HepG2 (cell line): ENCODE measurements around the gene JAK1. TPM values are rescaled to one million over a fixed set of nuclear protein-coding genes. Genes with fewer than 3 reads are reported as not detected.
A peak's percentile ranks its signal among the peaks of the same experiment; 100 is the strongest.

Source experiments
- ATF7 ChIP-seq, 2 experiments: fragments of 450-650 bp in 1 of 2; sonication (generic) in 1 of 2; formaldehyde crosslinking in 1 of 2; IDR thresholded peaks; 2 replicates each; pipeline versions ENCODE4 v1.4.0 to v1.6.1; 2016 to 2020; ENCODE audit warnings: antibody characterized with exemption in 1 of 2, mild to moderate bottlenecking in 1 of 2, missing genetic modification reagents in 1 of 2
- BRD4 ChIP-seq: sonication (generic); formaldehyde crosslinking; IDR thresholded peaks from 2 replicates; pipeline ENCODE4 v1.4.0; 2020; ENCODE audit warnings: missing genetic modification reagents
- LBX2 ChIP-seq: sonication (generic); formaldehyde crosslinking; IDR thresholded peaks from 2 replicates; pipeline ENCODE4 v1.5.0; 2020; ENCODE audit warnings: missing genetic modification reagents, mild to moderate bottlenecking, borderline replicate concordance
- MYPOP ChIP-seq: sonication (generic); formaldehyde crosslinking; IDR thresholded peaks from 2 replicates; pipeline ENCODE4 v1.8.1; 2023; ENCODE audit warnings: mild to moderate bottlenecking, moderate library complexity, missing genetic modification reagents
- RAD21 ChIP-seq: fragments of 450-650 bp; formaldehyde crosslinking; IDR thresholded peaks from 2 replicates; pipeline ENCODE4 v1.5.0; 2020; ENCODE audit warnings: mild to moderate bottlenecking
- RFX5 ChIP-seq: IDR thresholded peaks from 2 replicates; pipeline ENCODE4 v1.6.1; 2011; ENCODE audit warnings: low read depth, low read length, improper control_type of control experiment
- SOX13 ChIP-seq, 3 experiments: fragments of 450-650 bp in 1 of 3; sonication (generic) in 1 of 3; formaldehyde crosslinking in 1 of 3; IDR thresholded peaks in 2 of 3; conservative IDR thresholded peaks in 1 of 3; 2 replicates each; pipeline versions ENCODE4 v1.5.0 to v1.6.1; 2016 to 2020; ENCODE audit warnings: antibody characterized with exemption in 1 of 3, mild to moderate bottlenecking in 1 of 3, missing compliant biosample characterization in 1 of 3, missing genetic modification reagents in 1 of 3, moderate library complexity in 1 of 3
- ZBTB33 ChIP-seq: sonication (generic); formaldehyde crosslinking; IDR thresholded peaks from 2 replicates; pipeline ENCODE4 v1.4.0; 2020; ENCODE audit warnings: missing genetic modification reagents
- ZNF225 ChIP-seq: sonication (generic); formaldehyde crosslinking; IDR thresholded peaks from 2 replicates; pipeline ENCODE4 v1.4.0; 2020; ENCODE audit warnings: mild to moderate bottlenecking, missing genetic modification reagents
- ZNF276 ChIP-seq: sonication (generic); formaldehyde crosslinking; IDR thresholded peaks from 2 replicates; pipeline ENCODE4 v1.4.0; 2020; ENCODE audit warnings: mild to moderate bottlenecking, low read depth, missing genetic modification reagents
- ZNF331 ChIP-seq: sonication (generic); formaldehyde crosslinking; IDR thresholded peaks from 2 replicates; pipeline ENCODE4 v1.4.0; 2020; ENCODE audit warnings: missing genetic modification reagents
- ZNF552 ChIP-seq: sonication (generic); formaldehyde crosslinking; IDR thresholded peaks from 2 replicates; pipeline ENCODE4 v1.9.0; 2022; ENCODE audit warnings: missing genetic modification reagents, mild to moderate bottlenecking, borderline replicate concordance
- ZNF580 ChIP-seq: IDR thresholded peaks from 2 replicates; pipeline ENCODE4 v1.6.1; 2016; ENCODE audit warnings: low read depth, borderline replicate concordance
- ZNF597 ChIP-seq: sonication (generic); formaldehyde crosslinking; IDR thresholded peaks from 2 replicates; pipeline ENCODE4 v1.5.0; 2020; ENCODE audit warnings: missing genetic modification reagents
- ZNF768 ChIP-seq: sonication (generic); formaldehyde crosslinking; IDR thresholded peaks from 2 replicates; pipeline ENCODE4 v1.4.0; 2020; ENCODE audit warnings: missing genetic modification reagents
- ZNF773 ChIP-seq: sonication (generic); formaldehyde crosslinking; IDR thresholded peaks from 2 replicates; pipeline ENCODE4 v1.4.0; 2020; ENCODE audit warnings: missing genetic modification reagents, borderline replicate concordance
- ZNF781 ChIP-seq: sonication (generic); formaldehyde crosslinking; IDR thresholded peaks from 2 replicates; pipeline ENCODE4 v1.5.1; 2020; ENCODE audit warnings: borderline replicate concordance, mild to moderate bottlenecking, missing genetic modification reagents; ENCODE audit errors: not compliant biosample characterization
- ZNF816 ChIP-seq: sonication (generic); formaldehyde crosslinking; IDR thresholded peaks from 2 replicates; pipeline ENCODE4 v1.8.0; 2022; ENCODE audit warnings: missing genetic modification reagents, mild to moderate bottlenecking, borderline replicate concordance
- polyA plus RNA-seq, 8 experiments: library from polyadenylated mRNA; depleted of rRNA in 3 of 8; stranded (reverse) in 7 of 8; unstranded in 1 of 8; fragments of >200 nt; fragmentation: Illumina TruSeq in 4 of 8; extraction: Trizol in 4 of 8; gene quantifications; 2 replicates each; pipeline versions ENCODE4 v1.2.1 to v1.2.3, GENCODE V29; 2011 to 2016; ENCODE audit warnings: low read depth in 4 of 8, missing spikeins in 1 of 8, mixed read lengths in 1 of 8; ENCODE audit not compliant: insufficient read depth in 1 of 8
- total RNA-seq, 5 experiments: library from RNA; depleted of rRNA; stranded (reverse); fragments of >200 nt; fragmentation: Illumina TruSeq; extraction: Trizol; gene quantifications; 2 replicates each; pipeline ENCODE4 v1.2.3, GENCODE V29; 2016; ENCODE audit warnings: low read depth in 1 of 5

Gene JAK1
- total and polyA plus RNA-seq, 2 of the 13 experiments (the other 11 are each of a cell fraction or from before 2014, with no cell fraction given): 23.9 to 42.4 TPM

GRCh38 chr1:64986903-64987871 is 20.8 kb upstream of the JAK1 start (continued):
- TF ChIP-seq ZNF276 (no peak), LBX2 (CRISPR knock-in tag) (no peak), ZNF597 (no peak), ZNF781 (no peak), BRD4 (CRISPR knock-in tag) (no peak), ZNF768 (CRISPR knock-in tag) (no peak), ZNF225 (no peak), ATF7 (IDR thresholded peaks at IDR 0.05) (peak; percentile 87), ATF7 (CRISPR knock-in tag; IDR thresholded peaks at IDR 0.05) (no peak; the same call in 1 of the 2 replicates), MYPOP (CRISPR knock-in tag) (peak; percentile 56; the same call in 1 of the 2 replicates), ZBTB33 (CRISPR knock-in tag) (peak; percentile 22; the same call in 1 of the 2 replicates), RAD21 (no peak), RFX5 (peak; percentile 92), SOX13 (IDR thresholded peaks at IDR 0.05) (peak; percentile 96), SOX13 (CRISPR knock-in tag; conservative IDR thresholded peaks at IDR 0.05 in 1 of 2, IDR thresholded peaks at IDR 0.05 in 1 of 2) (peak in 1 of 2 experiments; percentile 100; a peak in 2 of 4 replicates), ZNF816 (CRISPR knock-in tag) (no peak), ZNF580 (CRISPR knock-in tag) (no peak), ZNF773 (CRISPR knock-in tag) (no peak), ZNF552 (CRISPR knock-in tag) (no peak), ZNF331 (peak; percentile 67)
